NCI-H460 (cell line): ENCODE results near the gene NUP42. TPM values are rescaled to one million over a fixed set of nuclear protein-coding genes. Genes with fewer than 3 reads are reported as not detected.
"Not testable (repeated sequence)": the region's sequence is repeated elsewhere in the genome, so short reads cannot be mapped to it uniquely, and the experiment has no call there.

Source experiments
- DNase-seq: peaks from one replicate; pipeline ENCODE4 v3.0.0-alpha.2; 2016; ENCODE audit warnings: low read depth; ENCODE audit errors: extremely low read depth
- total RNA-seq: library from RNA; depleted of rRNA; stranded (reverse); fragments of >200 nt; shearing (Covaris generic); gene quantifications from 2 replicates; pipeline ENCODE4 v1.2.3, GENCODE V29; 2014

NUP42 gene
- total RNA-seq, 1 experiment from 2014 or later, result 85.0 TPM

DNA sequence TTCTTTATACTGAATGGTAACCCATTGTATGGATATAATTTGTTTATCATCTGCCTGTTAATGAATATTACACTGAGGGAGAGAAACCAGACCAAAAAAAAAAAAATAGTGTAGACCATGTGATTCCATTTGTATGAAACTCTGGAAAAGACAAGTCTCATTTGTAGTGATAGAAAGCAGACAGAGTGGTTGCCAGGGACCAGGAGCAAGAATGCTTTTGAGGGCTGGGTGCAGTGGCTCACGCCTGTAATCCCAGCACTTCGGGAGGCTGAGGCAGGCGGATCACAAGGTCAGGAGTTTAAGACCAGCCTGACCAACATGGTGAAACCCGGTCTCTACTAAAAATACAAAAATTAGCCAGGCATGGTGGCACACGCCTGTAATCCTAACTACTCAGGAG is 15.9 kb downstream of the NUP42 start:
- not testable (repeated sequence) for DNase-seq

DNA sequence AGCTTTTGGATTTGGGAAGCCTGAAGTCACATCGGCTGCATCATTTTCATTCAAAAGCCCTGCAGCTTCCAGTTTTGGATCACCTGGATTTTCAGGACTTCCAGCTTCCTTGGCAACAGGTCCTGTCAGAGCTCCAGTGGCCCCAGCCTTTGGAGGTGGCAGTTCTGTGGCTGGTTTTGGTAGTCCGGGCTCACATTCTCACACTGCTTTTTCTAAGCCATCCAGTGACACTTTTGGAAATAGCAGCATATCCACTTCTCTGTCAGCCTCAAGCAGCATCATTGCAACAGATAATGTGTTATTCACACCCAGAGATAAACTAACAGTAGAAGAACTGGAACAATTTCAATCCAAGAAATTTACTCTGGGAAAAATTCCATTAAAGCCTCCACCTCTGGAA is 18.5 kb downstream of the NUP42 start:
- DNase-seq, result no peak

DNA sequence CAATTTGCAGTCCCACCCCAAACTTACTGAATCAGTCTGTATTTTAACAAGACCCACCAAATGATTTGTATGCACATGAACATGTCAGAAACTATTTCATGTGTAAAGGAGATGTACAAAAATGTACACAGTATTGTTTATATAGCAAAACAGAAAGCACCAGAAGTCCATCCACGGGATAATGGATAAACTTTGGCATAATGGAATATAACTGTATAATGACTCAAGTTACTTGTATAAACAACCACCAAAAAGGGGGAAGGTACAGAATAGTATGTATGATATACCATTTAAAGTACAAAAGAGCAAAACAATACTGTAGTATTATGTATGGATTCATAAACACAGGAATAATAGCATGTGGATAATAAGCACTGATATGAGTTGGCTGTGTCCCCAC is 22.4 kb downstream of the NUP42 start:
- DNase-seq, result no peak

GRCh38 chr7:23205577-23205908 is 23.7 kb downstream of the NUP42 start:
- no peak for DNase-seq

DNA sequence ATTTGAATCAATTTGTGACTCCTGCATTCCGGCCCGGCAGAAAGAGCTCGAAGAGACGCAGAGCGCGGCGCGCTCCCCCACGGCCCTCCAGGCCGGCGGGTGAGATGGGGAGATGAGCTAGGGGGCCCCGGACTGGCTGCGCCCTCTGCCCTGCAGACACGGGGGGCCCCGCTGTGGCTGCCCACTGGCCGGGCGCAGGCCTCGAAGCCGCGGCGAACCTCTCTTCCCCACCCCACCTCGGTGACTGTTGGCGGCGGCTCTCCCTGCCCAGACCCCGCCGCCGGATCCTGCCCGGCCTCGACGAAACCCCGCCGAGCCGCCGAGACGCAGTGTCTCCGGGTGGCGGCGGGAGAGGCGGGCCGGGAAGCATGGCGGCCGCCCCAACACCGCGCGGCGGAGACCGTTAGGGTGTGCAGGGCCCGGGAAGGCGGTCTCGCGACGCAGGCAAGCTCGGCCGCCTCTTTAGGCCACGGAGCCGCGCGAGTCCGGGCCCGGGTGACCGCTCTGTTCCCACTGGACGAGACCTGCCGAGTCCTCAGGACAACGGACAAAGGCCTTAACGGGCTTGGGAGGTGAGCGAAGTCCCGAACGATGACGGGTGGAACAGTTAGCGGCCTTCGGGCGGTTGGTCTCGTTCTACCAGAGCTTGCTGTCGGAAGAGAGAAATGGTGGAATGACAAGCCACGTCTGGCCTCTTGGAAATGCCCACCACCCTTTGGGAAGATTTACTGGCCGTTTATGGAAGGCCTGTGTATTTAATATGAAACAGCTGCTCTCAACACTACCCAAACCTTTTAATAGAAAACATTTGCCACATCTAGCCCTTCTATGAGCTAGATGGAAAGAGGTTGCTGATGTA is 24.3 kb downstream of the NUP42 start:
- DNase-seq, result no peak

- DNase-seq, result no peak
Observed at GRCh38 chr7:23207021-23207420, 25.2 kb downstream of the NUP42 start.

GRCh38 chr7:23207884-23208283 is 26.0 kb downstream of the NUP42 start:
- DNase-seq, result no peak

DNA sequence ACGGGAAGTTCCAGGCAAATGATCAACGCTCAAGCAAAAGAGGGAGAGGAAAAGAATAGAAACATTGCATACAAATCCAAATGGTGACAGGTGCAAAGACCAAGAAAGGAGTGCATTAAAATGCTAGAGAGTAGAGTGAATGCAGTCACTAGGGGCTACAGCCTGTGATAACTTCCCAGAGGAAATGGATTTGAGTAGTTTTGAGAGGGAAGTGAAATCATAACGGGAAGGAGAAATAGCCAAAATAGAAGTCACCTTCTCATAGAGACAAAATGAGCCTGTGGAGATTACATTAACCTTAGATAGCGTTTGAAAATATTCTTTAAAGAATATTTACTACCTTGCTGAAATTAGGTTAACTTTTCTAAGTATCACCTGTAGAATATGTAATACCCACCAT is 26.5 kb downstream of the NUP42 start:
- DNase-seq, result no peak

- no peak for DNase-seq
Observed at GRCh38 chr7:23210506-23210905, 28.7 kb downstream of the NUP42 start.

DNA sequence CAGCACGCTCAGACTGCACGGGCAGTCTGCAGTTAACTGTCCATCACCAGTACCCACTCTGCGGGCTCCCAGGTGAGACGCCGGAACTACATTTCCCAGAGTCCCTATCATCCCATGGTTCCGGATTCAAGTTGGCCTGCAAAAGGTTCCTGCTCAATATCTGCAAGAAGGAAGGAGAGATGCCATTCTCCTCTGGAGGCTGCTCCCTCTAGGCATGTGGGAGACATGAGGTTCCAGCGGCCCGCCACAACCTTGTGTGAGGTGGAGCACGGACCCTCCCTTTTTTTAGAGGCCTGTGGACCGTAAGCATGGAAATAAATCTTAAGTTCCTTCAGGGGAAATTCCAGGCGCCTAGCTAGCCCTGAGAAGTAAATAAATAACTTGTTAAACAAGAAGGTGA is 29.7 kb downstream of the NUP42 start:
- no peak for DNase-seq

GRCh38 chr7:23212395-23212794 is 30.5 kb downstream of the NUP42 start:
- DNase-seq, result no peak

DNA sequence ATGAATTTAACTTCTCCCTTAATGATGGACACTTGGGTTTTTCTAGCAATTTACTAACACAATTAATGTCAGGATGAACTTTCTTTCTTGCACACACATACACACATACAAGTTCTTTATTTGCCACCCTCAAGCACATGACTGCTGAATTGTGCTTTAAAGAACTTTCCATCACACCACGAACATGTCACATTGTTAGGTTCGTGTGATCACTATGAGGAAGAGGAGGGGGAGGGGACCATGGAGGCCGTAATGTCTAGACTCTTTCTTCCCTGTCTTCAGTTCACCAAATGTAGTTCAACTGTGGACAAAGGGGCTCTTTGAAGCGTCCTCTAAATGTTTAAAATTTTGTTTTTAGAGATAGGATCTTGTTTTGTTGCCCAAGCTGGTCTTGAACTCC is 31.0 kb downstream of the NUP42 start:
- no peak for DNase-seq

GRCh38 chr7:23213755-23214154 is 31.9 kb downstream of the NUP42 start:
- DNase-seq, result no peak

- no peak for DNase-seq
Observed at GRCh38 chr7:23214423-23214822, 32.6 kb downstream of the NUP42 start.

GRCh38 chr7:23214938-23215337 is 33.1 kb downstream of the NUP42 start:
- no peak for DNase-seq

GRCh38 chr7:23216021-23216420 is 34.2 kb downstream of the NUP42 start:
- DNase-seq, result no peak

DNA sequence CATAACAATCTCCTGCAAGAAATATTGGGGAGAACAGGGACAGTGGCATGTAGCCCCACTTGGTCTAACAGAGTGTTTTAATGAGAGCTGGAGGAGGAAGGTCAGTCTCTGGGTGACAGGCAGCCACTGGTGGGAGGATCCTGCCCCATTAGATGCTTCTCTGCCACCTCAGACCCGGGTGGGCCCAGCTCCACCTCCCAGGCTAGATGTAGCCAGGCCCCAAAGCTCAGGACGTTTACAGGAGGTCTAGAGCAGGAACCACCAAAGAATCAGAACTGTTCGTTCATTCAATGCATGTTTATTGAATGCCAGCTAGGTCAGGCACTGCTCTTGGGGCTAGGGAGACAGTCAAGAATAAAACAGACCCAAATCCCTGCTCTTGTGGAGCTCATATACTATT is 36.3 kb downstream of the NUP42 start:
- DNase-seq, result no peak

DNA sequence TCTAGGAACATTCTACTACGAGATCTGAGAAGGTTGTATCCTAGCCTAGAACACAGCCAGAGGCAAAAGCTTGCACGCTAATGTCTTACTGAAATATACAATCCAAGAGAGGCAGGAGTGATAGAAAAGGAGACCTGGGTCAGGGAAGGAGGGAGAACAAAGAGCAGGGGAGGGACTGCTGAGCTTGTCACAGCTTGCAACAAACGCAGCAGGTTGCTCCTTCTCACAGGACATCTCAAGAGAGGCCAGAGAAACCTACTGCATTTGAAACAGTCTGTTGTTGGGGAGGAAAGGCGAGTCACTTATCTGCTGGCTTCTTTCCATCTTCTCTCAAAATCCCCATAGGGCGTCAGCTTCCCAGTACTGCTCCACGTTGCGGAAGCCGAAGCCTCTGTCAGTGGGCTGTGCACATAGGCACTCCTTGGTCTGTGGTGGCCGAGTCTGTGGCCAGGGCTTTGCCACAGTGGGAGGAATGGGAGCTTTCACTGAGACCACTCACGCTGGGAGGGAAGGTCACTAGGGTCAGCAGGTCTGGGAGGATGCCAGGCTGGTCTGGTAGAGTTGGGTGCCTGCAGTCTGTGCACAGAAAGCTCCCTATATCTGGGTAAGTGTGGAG is 39.0 kb downstream of the NUP42 start:
- DNase-seq, result no peak

- DNase-seq, result no peak
Observed at GRCh38 chr7:23222439-23223030, 40.7 kb downstream of the NUP42 start.

DNA sequence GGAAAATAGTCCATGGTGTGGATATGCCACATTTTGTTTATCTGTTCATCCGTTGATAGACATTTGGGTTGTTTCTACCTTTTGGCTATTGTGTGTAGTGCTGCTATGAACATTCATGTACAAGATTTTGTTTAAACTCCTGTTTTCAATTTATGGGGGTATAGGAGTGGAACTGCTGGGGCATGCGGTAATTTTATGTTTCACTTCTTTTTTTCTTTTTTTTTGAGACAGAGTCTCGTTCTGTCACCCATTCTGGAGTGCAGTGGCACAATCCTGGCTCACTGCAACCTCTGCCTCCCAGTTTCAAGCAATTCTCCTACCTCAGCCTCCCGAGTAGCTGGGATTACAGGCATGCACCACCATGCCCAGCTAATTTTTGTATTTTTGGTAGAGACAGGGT is 42.5 kb downstream of the NUP42 start:
- DNase-seq, result not testable (repeated sequence)

GRCh38 chr7:23226844-23227450 is 45.1 kb downstream of the NUP42 start:
- no peak for DNase-seq

DNA sequence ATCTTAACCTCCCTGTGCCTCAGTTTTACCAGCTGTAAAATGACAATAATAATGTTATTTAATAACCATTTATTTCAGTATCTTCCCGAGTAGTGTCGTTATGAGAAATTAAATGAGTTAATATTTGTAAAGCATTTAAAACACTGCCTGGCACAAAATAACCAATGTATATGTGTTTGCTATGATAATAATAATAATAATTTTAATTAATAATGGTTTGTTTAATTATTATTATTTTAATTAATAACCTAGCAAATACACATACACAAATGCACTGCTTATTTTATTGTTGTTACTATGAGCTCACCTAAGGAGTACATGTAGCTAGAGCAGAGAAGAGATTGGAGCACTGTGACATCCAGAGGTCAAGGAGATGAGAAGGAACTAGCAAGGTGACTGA is 46.6 kb downstream of the NUP42 start:
- DNase-seq, result no peak
